Amygdala (tissue), 56 donors: ENCODE data around the gene CNTN4.

ENCODE experiments used
- DNase-seq, 56 donors: peaks; one replicate each; lab custom pipeline; 2025; lab: John Stamatoyannopoulos, UW

The CNTN4 gene

GRCh38 chr3:2656806-2657777 is 558.4 kb downstream of the CNTN4 start:
- DNase-seq, result peak in 8 of 56 donors; percentile 1 to 10 (median 4)

DNA sequence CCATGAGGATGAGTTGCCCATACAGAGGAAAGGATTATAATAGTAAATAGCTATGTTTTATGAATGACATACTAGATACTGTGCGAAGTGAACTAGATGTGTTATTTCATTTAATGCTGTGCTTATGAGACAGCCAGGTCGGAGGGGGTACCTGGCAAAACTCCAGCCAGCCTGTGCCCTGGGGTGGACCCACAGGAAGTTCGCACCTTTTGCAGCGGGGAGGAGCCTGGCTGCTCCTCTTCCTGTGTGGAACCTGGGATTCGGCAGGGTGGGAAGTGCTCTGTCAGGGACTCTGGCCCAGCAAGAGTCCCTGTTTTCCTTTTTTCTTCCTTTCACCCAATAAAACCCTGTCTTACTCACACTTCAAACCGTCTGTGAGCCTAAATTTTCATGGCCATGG is 559.3 kb downstream of the CNTN4 start:
- DNase-seq, result no peak

DNA sequence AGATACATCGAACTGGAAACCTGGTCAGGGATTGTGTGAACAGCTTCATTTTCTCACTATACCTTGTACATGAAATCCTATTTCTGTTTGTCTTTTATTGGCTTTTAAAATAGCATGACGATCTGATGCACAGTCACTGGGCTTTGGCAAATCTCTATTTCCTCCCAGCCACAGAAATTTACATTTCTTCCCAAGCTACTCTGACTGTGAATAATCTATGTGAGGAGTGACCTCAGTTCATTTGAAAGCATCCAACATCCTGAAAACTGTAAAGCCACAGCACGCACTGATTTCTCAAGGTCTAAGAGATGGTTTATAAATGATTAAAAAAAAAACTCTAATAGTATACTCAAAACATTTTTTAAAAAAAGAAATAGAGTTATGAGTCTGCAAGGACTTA is 561.2 kb downstream of the CNTN4 start:
- no peak for DNase-seq

DNA sequence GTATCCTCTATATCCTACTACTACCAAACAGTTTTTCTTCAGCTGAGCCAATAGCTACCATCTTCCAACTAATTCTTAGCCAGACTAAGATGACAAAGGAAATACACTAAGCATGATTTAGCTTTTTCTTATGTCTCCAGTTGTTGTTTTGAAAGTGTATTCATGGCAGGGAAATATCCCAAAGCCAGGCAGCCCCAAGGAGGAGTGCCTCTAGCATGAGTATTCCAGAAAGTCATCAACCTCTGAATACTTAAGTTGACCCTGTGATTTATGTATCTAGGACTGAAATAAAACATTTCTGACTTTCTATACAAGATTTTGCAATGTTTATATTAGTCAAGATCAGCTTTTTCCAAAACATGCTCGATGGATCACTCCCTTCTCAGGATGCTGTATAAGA is 562.4 kb downstream of the CNTN4 start:
- no peak for DNase-seq

- no peak for DNase-seq
Observed at GRCh38 chr3:2677501-2677900, 578.8 kb downstream of the CNTN4 start.

DNA sequence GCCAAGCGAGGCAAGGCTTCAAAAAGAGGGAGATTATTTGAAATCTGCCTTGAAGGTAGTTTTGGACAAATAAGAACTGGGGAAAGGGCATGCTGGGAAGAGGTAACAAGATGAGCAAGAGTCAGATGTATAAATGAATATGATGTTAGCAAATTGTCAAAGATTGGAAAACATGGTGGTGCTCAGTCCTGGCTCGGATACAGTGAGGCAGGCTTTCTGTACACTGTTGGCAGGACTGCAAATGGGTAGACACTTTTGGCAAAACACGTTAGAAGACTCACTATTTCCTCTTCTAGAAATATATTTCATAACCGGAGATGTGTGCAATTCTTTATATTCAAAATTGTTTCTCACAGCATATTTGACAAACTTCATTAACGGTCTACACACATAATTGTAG is 581.6 kb downstream of the CNTN4 start:
- no peak for DNase-seq

- no peak for DNase-seq
Observed at GRCh38 chr3:2684046-2684445, 585.4 kb downstream of the CNTN4 start.

- DNase-seq, result no peak
Observed at GRCh38 chr3:2686816-2687502, 588.3 kb downstream of the CNTN4 start.

GRCh38 chr3:2697589-2697988 is 598.9 kb downstream of the CNTN4 start:
- DNase-seq, result peak in 3 of 56 donors; percentile 1 to 10 (median 7)

DNA sequence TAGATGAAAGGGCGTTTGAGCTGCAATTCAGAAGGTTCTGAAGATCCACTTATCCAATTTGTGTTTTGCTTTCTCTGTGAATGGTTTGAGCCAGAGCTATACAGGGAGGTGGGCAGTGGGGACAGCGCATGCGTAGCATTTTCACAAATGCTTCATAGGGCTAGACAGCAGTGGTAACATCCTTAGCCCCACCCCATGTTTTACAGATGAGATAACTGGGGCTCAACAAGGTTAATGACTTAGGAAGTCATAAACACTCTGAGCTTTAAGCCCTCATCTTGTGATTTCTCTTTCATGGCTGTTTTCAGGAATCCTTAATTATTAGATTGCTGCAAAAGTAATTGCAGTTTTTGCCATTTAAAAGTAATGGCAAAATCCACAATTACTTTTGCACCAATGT is 602.8 kb downstream of the CNTN4 start:
- no peak for DNase-seq

DNA sequence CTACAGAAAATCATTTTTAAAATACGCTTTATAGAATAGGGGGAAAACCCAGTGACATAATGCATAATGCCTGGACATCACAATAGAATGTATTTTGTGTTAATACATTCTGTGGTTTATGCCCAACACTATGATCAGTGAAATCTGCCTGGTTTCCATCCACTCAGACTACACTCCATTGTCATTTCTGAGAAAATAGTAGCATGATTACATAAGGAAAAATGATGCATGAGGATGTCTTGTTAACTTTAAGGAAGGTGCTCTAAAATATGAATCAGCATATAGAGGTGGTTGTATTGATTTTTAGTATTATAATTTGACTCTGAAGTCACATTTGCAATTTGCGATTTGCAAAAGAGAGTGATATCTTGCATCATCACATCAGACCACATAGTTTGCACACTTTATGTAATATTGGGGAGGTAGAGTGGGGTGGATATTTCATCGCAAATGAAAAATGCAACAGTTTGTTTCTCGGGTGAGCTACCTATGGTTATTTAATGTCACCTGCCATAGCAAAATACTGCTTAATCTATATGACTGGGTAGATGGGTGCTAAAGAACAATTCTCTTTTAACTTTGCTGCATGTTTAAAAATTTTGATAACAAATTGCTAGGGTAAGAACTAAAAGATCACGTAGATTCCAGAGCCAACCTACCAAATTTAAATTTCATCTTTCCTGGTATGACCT is 607.6 kb downstream of the CNTN4 start:
- no peak for DNase-seq

DNA sequence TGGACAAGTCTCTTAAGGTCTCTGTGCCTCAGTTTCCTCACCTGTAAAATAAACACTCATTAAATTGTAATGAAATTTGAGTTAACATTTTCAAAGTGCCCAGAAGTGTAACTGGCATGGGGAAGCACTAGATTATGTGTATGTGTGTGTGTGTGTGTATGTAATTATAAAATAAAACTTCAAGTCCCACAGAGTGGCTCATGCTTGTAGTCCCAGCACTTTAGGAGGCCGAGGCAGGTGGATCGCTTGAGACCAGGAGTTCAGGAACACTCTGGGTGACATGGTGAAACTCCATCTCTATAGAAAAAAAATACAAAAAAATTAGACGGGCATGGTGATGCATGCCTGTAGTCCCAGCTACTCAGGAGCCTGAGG is 608.2 kb downstream of the CNTN4 start:
- no peak for DNase-seq

- DNase-seq, result no peak
Observed at GRCh38 chr3:2711081-2711480, 612.4 kb downstream of the CNTN4 start.

- no peak for DNase-seq
Observed at GRCh38 chr3:2713923-2714322, 615.3 kb downstream of the CNTN4 start.

DNA sequence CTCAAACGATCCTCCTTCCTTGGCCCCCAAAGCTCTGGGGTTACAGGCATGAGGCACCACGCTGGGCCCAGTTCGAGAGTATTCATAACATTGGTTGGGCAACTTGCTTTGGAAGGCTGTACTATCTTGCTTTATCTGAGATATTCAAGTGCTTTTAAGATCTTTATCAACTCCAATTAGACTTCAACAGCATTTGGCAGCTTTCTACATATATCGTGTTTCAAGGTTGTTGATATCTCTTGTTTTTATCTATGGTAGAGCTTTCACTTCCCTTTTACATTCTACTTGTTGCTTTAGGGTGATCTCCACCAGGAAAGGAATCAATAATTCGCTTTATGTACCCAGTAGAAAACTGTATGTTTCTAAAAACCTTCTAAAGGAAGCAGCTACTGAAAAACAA is 616.2 kb downstream of the CNTN4 start:
- DNase-seq, result no peak

GRCh38 chr3:2727101-2727500 is 628.4 kb downstream of the CNTN4 start:
- no peak for DNase-seq

GRCh38 chr3:2727610-2728318 is 629.1 kb downstream of the CNTN4 start:
- DNase-seq, result no peak

- no peak for DNase-seq
Observed at GRCh38 chr3:2731843-2732242, 633.2 kb downstream of the CNTN4 start.

GRCh38 chr3:2735392-2735894 is 636.8 kb downstream of the CNTN4 start:
- no peak for DNase-seq

DNA sequence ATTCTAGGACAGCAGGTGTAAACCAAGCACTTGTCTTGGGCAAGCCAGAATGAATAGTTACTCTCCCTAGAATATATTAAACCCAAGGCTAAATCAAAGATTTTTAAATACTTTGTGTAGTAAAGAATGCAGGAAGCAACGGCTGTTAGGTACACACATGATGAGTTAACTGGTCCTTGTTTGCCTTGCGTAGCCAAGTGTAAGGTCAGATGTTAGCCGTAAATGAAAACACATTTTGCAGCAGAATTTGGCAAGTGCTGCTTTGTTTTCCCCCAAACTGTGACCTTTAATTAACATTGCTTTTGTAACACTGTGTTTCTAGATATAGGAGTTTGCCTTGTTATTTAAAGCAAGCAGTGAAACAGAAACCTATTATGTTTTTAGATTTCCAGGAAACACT is 642.9 kb downstream of the CNTN4 start:
- DNase-seq, result no peak
